Measurements from ENCODE around the gene ATRNL1. TPM values are rescaled to one million over a fixed set of nuclear protein-coding genes. Genes with fewer than 3 reads are reported as not detected.
"Not testable (repeated sequence)": the region's sequence is repeated elsewhere in the genome, so short reads cannot be mapped to it uniquely, and the experiment has no call there.

The ATRNL1 gene
- total RNA-seq, 1 experiment from 2014 or later, result 1.3 TPM

- intact Hi-C loops (cut with micrococcal nuclease), result no loop called here
- no peaks in the 10 kb centered on the region for H3K79me2 ChIP-seq (ENCODE audit: insufficient read depth, low read length)
- H3K9ac ChIP-seq (ENCODE audit: low read length), result no peak overlapping the region
- no peak overlapping the region for H3K27ac ChIP-seq (ENCODE audit: low read depth, low read length)
- ATAC-seq (no peak), DNase-seq (ENCODE audit: low read depth, low spot score) (no peak)
- H4K20me1 ChIP-seq (ENCODE audit: insufficient read depth), result no peaks in the 10 kb centered on the region
- no peak overlapping the region for H2AFZ ChIP-seq (ENCODE audit: low read depth, low read length, poor library complexity, severe bottlenecking)
- BruUV-seq (replicated peaks), result no TSS peak
- H3K27me3 ChIP-seq (ENCODE audit: insufficient read depth, low read length), result no peaks in the 10 kb centered on the region
- no peaks in the 10 kb centered on the region for H3K36me3 ChIP-seq (ENCODE audit: control insufficient read depth in 1 of 2, insufficient read depth in 2 of 2, low read length in 2 of 2)
- no peaks in the 10 kb centered on the region for H3K4me1 ChIP-seq (ENCODE audit: control insufficient read depth in 1 of 2, insufficient read depth in 2 of 2, low read length in 2 of 2)
- TF ChIP-seq EZH2 (IDR thresholded peaks at IDR 0.05), result no peak
- TF ChIP-seq POLR2AphosphoS5 (IDR thresholded peaks at IDR 0.05; ENCODE audit: low read depth, low read length), result no peak
- TF ChIP-seq SRF (IDR thresholded peaks at IDR 0.05; ENCODE audit: low read depth), result no peak
- TF ChIP-seq MAX (IDR thresholded peaks at IDR 0.05), result no peak
- TF ChIP-seq YY1 (IDR thresholded peaks at IDR 0.05; ENCODE audit: extremely low read depth, insufficient replicate concordance, low read depth, low read length), result no peak
- no peak for TF ChIP-seq CTCF (IDR thresholded peaks at IDR 0.05 in 2 of 3, conservative IDR thresholded peaks at IDR 0.05 in 1 of 3; ENCODE audit: borderline replicate concordance in 1 of 3, insufficient read depth in 1 of 3, low read depth in 2 of 3, low read length in 2 of 3)
- no peak for TF ChIP-seq POLR2A (IDR thresholded peaks at IDR 0.05; ENCODE audit: borderline replicate concordance, extremely low read depth, insufficient read depth, insufficient read length)
- H3K9me2 ChIP-seq (ENCODE audit: insufficient read depth), result no peaks in the 10 kb centered on the region
- ChIA-PET RAD21 (ENCODE audit: low non-redundant PET in 1 of 2, low total read pairs in 2 of 2, uncharacterized antibody in 2 of 2, unreplicated experiment in 2 of 2) (no interaction called here), POLR2A (no interaction called here), CTCF (no interaction called here)
- H3K9me3 ChIP-seq (ENCODE audit: control insufficient read depth in 1 of 2, insufficient read depth in 1 of 2, low read depth in 1 of 2, low read length in 2 of 2), result no peaks in the 10 kb centered on the region
- no peak overlapping the region for H3K4me3 ChIP-seq (replicated peaks in 1 of 2; ENCODE audit: low read depth in 1 of 2, low read length in 2 of 2)
- no peak overlapping the region for H3K4me2 ChIP-seq (ENCODE audit: low read length)
Observed at GRCh38 chr10:115300080-115300479, 206.9 kb downstream of the ATRNL1 start.

GRCh38 chr10:115319669-115320068, 226.5 kb downstream of the ATRNL1 start:
- H3K27ac ChIP-seq (ENCODE audit: low read depth, low read length); H3K9me2 ChIP-seq (ENCODE audit: insufficient read depth); H3K27me3 ChIP-seq (ENCODE audit: insufficient read depth, low read length); H3K36me3 ChIP-seq (ENCODE audit: control insufficient read depth in 1 of 2, insufficient read depth in 2 of 2, low read length in 2 of 2); ATAC-seq; H3K79me2 ChIP-seq (ENCODE audit: insufficient read depth, low read length); RAD21 ChIA-PET (ENCODE audit: low non-redundant PET in 1 of 2, low total read pairs in 2 of 2, uncharacterized antibody in 2 of 2, unreplicated experiment in 2 of 2); H3K9ac ChIP-seq (ENCODE audit: low read length); CTCF ChIA-PET; DNase-seq (ENCODE audit: low read depth, low spot score); H4K20me1 ChIP-seq (ENCODE audit: insufficient read depth); H3K9me3 ChIP-seq (ENCODE audit: control insufficient read depth in 1 of 2, insufficient read depth in 1 of 2, low read depth in 1 of 2, low read length in 2 of 2); H3K4me3 ChIP-seq (replicated peaks in 1 of 2; ENCODE audit: low read depth in 1 of 2, low read length in 2 of 2); H3K4me1 ChIP-seq (ENCODE audit: control insufficient read depth in 1 of 2, insufficient read depth in 2 of 2, low read length in 2 of 2); POLR2A ChIA-PET; H2AFZ ChIP-seq (ENCODE audit: low read depth, low read length, poor library complexity, severe bottlenecking); intact Hi-C loops (cut with micrococcal nuclease); BruUV-seq (replicated peaks); H3K4me2 ChIP-seq (ENCODE audit: low read length): not testable (repeated sequence)
